Activated naive CD4-positive, alpha-beta T cell treated with anti-CD3 and anti-CD28 coated beads, Interleukin-2, amount 50 U/mL, for 72 hours (primary cell): ENCODE results near the gene IMPACT. TPM values are rescaled to one million over a fixed set of nuclear protein-coding genes. Genes with fewer than 3 reads are reported as not detected.

Experiments
- ATAC-seq, 2 donors: fragments of 150-1000 bp; cut with Tn5 transposase; 2 replicates each; pipeline ENCODE4 v1.10.0; 2021; ENCODE audit warnings: mild to moderate bottlenecking in 2 of 2, moderate library complexity in 2 of 2
- DNase-seq, 2 donors: peaks; one replicate each; pipeline ENCODE4 v3.0.0; 2021 to 2022; ENCODE audit warnings: low spot score in 2 of 2
- H3K27ac Mint-ChIP-seq, 2 donors: one replicate each; pipeline ENCODE4 v1.8.0; 2022; ENCODE audit warnings: mild to moderate bottlenecking in 2 of 2, mixed read lengths in 2 of 2
- H3K36me3 Mint-ChIP-seq, 2 donors: one replicate each; pipeline ENCODE4 v1.8.0; 2022; ENCODE audit warnings: mixed read lengths in 2 of 2
- H3K9me3 Mint-ChIP-seq, 2 donors: one replicate each; pipeline ENCODE4 v1.8.0; 2022; ENCODE audit warnings: mixed read lengths in 2 of 2
- total RNA-seq, 2 donors: library from RNA; stranded (reverse); gene quantifications; one replicate each; pipeline ENCODE4 v1.2.3, GENCODE V29; 2022

Gene IMPACT
- total RNA-seq, 2 donors from 2014 or later, result 7.4 to 13.6 TPM

- H3K27ac Mint-ChIP-seq, result no peak overlapping the region
- H3K36me3 Mint-ChIP-seq, result no peaks in the 10 kb centered on the region
- H3K9me3 Mint-ChIP-seq, result no peaks in the 10 kb centered on the region
- peak in 1 of 2 donors; percentile 80 for ATAC-seq
- peak in 1 of 2 donors; percentile 10 for DNase-seq
Observed at GRCh38 chr18:24491927-24492834, 65.7 kb downstream of the IMPACT start.

GRCh38 chr18:24494586-24494985 is 68.1 kb downstream of the IMPACT start:
- no peaks in the 10 kb centered on the region for H3K36me3 Mint-ChIP-seq
- H3K9me3 Mint-ChIP-seq, result no peaks in the 10 kb centered on the region
- no peak overlapping the region for H3K27ac Mint-ChIP-seq
- ATAC-seq (no peak), DNase-seq (no peak)

- DNase-seq, result no peak
- Mint-ChIP-seq H3K9me3 (no peaks in the 10 kb centered on the region), H3K27ac (no peak overlapping the region), H3K36me3 (no peaks in the 10 kb centered on the region)
- ATAC-seq, result no peak
Observed at GRCh38 chr18:24497031-24497754, 70.7 kb downstream of the IMPACT start.

- ATAC-seq (no peak), DNase-seq (no peak)
- Mint-ChIP-seq H3K9me3 (no peaks in the 10 kb centered on the region), H3K27ac (no peak overlapping the region), H3K36me3 (no peaks in the 10 kb centered on the region)
Observed at GRCh38 chr18:24499814-24500213, 73.3 kb downstream of the IMPACT start.

- no peak overlapping the region for H3K27ac Mint-ChIP-seq
Observed at GRCh38 chr18:24500217-24500616, 73.7 kb downstream of the IMPACT start.

GRCh38 chr18:24500766-24501165 is 74.3 kb downstream of the IMPACT start:
- Mint-ChIP-seq H3K36me3 (no peaks in the 10 kb centered on the region), H3K9me3 (no peaks in the 10 kb centered on the region)
- no peak for DNase-seq

More at GRCh38 chr18:24500217-24500616, 73.7 kb downstream of the IMPACT start:
- ATAC-seq (no peak), DNase-seq (no peak)
- H3K9me3 Mint-ChIP-seq, result no peaks in the 10 kb centered on the region
- no peaks in the 10 kb centered on the region for H3K36me3 Mint-ChIP-seq

GRCh38 chr18:24502667-24503523 is 76.4 kb downstream of the IMPACT start:
- Mint-ChIP-seq H3K9me3 (no peaks in the 10 kb centered on the region), H3K36me3 (no peaks in the 10 kb centered on the region), H3K27ac (no peak overlapping the region)
- DNase-seq (no peak), ATAC-seq (no peak)

More at GRCh38 chr18:24500766-24501165, 74.3 kb downstream of the IMPACT start:
- no peak for ATAC-seq
- H3K27ac Mint-ChIP-seq, result no peak overlapping the region

Other genes with a start within 250 kb of the IMPACT start
- 1 to 10 TPM; 2.3 to 5.4 TPM for gene OSBPL1A, start 28.8 kb upstream of the IMPACT start, total RNA-seq
- gene HRH4, start 34.0 kb downstream of the IMPACT start, total RNA-seq, result not detected